A673 (cell line): ENCODE data around the gene ARHGAP8.

Experiments
- EZH2 ChIP-seq: fragments of 200-600 bp; sonication (generic); IDR thresholded peaks from 2 replicates; pipeline ENCODE4 v1.6.1; 2017; ENCODE audit warnings: borderline replicate concordance, low read depth, mild to moderate bottlenecking, mixed read lengths, antibody characterized with exemption, low read length; ENCODE audit not compliant: poor library complexity, severe bottlenecking
- TF ChIP-seq, protein P1 (sequence below): fragments of 300-800, 200-600 bp; sonication (generic); conservative IDR thresholded peaks from 2 replicates; pipeline ENCODE4 v1.5.1; 2017; ENCODE audit warnings: low read depth, mild to moderate bottlenecking, antibody characterized with exemption, low read length, moderate library complexity, mixed read lengths

- TF ChIP-seq, protein P1, sequence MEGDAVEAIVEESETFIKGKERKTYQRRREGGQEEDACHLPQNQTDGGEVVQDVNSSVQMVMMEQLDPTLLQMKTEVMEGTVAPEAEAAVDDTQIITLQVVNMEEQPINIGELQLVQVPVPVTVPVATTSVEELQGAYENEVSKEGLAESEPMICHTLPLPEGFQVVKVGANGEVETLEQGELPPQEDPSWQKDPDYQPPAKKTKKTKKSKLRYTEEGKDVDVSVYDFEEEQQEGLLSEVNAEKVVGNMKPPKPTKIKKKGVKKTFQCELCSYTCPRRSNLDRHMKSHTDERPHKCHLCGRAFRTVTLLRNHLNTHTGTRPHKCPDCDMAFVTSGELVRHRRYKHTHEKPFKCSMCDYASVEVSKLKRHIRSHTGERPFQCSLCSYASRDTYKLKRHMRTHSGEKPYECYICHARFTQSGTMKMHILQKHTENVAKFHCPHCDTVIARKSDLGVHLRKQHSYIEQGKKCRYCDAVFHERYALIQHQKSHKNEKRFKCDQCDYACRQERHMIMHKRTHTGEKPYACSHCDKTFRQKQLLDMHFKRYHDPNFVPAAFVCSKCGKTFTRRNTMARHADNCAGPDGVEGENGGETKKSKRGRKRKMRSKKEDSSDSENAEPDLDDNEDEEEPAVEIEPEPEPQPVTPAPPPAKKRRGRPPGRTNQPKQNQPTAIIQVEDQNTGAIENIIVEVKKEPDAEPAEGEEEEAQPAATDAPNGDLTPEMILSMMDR, result no peak
- no peak for TF ChIP-seq EZH2
Measured at GRCh38 chr22:44880610-44881290, 128.4 kb downstream of the ARHGAP8 start.
